Stimulated activated memory B cell treated with anti-CD40 and anti-IgM and Interleukin-4, amounts not matched to agents 10 μg/mL and 1 μg/mL and 100 μg/mL, for 72 hours (primary cell): Measurements from ENCODE around the gene TMEM179.
A peak's percentile ranks its signal among the peaks of the same experiment; 100 is the strongest.

ENCODE experiments used
- ATAC-seq: fragments of 150-1000 bp; cut with Tn5 transposase; 2 replicates; pipeline ENCODE4 v1.10.0; 2021
- H3K27ac Mint-ChIP-seq: one replicate; pipeline ENCODE4 v1.8.0; 2022; ENCODE audit warnings: mild to moderate bottlenecking, mixed read lengths
- H3K27me3 Mint-ChIP-seq: one replicate; pipeline ENCODE4 v1.8.0; 2022; ENCODE audit warnings: mixed read lengths
- H3K36me3 Mint-ChIP-seq: one replicate; pipeline ENCODE4 v1.8.0; 2022; ENCODE audit warnings: mixed read lengths
- H3K4me1 Mint-ChIP-seq: one replicate; pipeline ENCODE4 v1.8.0; 2022; ENCODE audit warnings: mixed read lengths
- H3K4me3 Mint-ChIP-seq: one replicate; pipeline ENCODE4 v1.8.0; 2022; ENCODE audit warnings: mild to moderate bottlenecking, moderate library complexity, mixed read lengths
- H3K9me3 Mint-ChIP-seq: one replicate; pipeline ENCODE4 v1.8.0; 2022; ENCODE audit warnings: mixed read lengths

Gene TMEM179

DNA sequence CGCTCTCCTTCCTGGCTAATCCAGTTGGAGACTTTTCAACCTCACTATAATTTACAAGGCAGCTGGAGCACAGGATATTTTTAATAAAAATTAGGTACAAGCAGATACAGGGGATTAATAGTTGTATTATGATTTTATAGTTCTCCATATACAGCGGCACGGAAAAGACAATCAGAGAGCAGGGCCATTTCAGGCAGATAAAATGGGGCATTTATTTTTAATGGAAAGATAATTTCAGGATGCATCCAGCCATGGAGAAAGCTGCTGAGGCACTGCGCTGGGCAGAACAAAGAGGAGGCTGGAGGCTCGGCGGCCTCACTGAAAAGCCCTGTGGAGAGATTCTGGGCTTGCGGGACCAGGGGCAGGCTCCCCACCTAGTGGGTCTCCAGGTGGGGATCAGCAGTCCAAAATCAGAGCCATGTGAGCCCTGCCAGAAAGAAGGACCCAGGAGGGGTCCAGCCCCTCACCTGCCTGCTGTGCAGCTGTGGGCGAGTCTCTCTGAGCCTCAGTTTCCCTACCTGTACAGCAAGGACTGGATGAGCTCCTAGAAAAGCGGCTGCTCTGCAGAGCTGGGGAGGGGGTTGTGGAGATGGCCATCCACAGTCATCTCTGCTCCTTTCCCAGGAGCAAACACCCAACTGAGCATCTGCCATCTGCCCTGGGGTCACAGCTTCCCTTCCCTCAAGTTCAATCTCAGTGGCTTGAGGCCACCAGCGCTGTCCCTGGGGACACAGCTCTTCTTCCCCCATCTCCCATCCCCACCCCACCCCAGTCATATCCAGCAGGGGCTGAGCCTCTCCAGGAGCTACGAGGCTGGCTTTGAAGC lies 48.9 kb downstream of the TMEM179 start:
- Mint-ChIP-seq H3K27ac (no peak overlapping the region), H3K27me3 (peaks cover 74% of the 10 kb centered on the region), H3K36me3 (no peaks in the 10 kb centered on the region), H3K4me1 (no peaks in the 10 kb centered on the region), H3K4me3 (no peak overlapping the region), H3K9me3 (no peaks in the 10 kb centered on the region)
- ATAC-seq: no peak

GRCh38 chr14:104554608-104555429 lies 49.8 kb downstream of the TMEM179 start:
- no peak overlapping the region for H3K27ac Mint-ChIP-seq
- no peak for ATAC-seq
- no peaks in the 10 kb centered on the region for H3K36me3 Mint-ChIP-seq
- peaks cover 74% of the 10 kb centered on the region for H3K27me3 Mint-ChIP-seq
- H3K4me1 Mint-ChIP-seq: no peaks in the 10 kb centered on the region
- H3K4me3 Mint-ChIP-seq: no peak overlapping the region
- H3K9me3 Mint-ChIP-seq: no peaks in the 10 kb centered on the region

- Mint-ChIP-seq H3K4me1 (no peaks in the 10 kb centered on the region), H3K9me3 (no peaks in the 10 kb centered on the region), H3K4me3 (no peak overlapping the region), H3K27ac (no peak overlapping the region), H3K36me3 (no peaks in the 10 kb centered on the region), H3K27me3 (peaks cover 74% of the 10 kb centered on the region)
- ATAC-seq: no peak
Measured at GRCh38 chr14:104554088-104554607, 50.4 kb downstream of the TMEM179 start.

GRCh38 chr14:104553166-104554087 lies 51.1 kb downstream of the TMEM179 start:
- Mint-ChIP-seq H3K9me3 (no peaks in the 10 kb centered on the region), H3K4me1 (no peaks in the 10 kb centered on the region), H3K4me3 (no peak overlapping the region), H3K27ac (no peak overlapping the region), H3K36me3 (no peaks in the 10 kb centered on the region), H3K27me3 (peaks cover 70% of the 10 kb centered on the region)
- ATAC-seq: no peak

DNA sequence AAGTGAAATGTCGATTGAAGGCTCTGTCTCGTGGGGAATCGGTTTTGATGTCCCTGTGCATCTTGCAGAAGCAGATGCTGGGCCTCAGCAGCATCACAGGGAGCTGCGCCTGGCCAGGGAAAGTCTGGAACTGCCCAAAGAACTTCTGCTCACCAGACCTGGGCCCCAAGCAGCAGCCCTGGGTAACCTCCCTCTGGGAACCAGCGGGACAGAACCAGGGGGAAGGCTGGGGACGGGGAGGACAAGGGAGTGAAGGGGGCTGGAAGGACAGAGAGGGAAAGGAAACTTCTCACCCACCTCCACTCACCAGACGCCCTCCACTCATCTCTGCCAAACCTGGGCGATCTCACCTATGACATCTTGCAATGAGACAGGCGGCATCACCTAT lies 51.8 kb downstream of the TMEM179 start:
- Mint-ChIP-seq H3K9me3 (no peaks in the 10 kb centered on the region), H3K4me1 (no peaks in the 10 kb centered on the region), H3K36me3 (no peaks in the 10 kb centered on the region), H3K4me3 (no peak overlapping the region), H3K27ac (no peak overlapping the region), H3K27me3 (peaks cover 74% of the 10 kb centered on the region)
- no peak for ATAC-seq

- no peak overlapping the region for H3K27ac Mint-ChIP-seq
- no peak overlapping the region for H3K4me3 Mint-ChIP-seq
- no peaks in the 10 kb centered on the region for H3K36me3 Mint-ChIP-seq
- H3K4me1 Mint-ChIP-seq: no peaks in the 10 kb centered on the region
- no peaks in the 10 kb centered on the region for H3K9me3 Mint-ChIP-seq
- peaks cover 73% of the 10 kb centered on the region for H3K27me3 Mint-ChIP-seq
- ATAC-seq: no peak
Measured at GRCh38 chr14:104551851-104552737, 52.5 kb downstream of the TMEM179 start.

DNA sequence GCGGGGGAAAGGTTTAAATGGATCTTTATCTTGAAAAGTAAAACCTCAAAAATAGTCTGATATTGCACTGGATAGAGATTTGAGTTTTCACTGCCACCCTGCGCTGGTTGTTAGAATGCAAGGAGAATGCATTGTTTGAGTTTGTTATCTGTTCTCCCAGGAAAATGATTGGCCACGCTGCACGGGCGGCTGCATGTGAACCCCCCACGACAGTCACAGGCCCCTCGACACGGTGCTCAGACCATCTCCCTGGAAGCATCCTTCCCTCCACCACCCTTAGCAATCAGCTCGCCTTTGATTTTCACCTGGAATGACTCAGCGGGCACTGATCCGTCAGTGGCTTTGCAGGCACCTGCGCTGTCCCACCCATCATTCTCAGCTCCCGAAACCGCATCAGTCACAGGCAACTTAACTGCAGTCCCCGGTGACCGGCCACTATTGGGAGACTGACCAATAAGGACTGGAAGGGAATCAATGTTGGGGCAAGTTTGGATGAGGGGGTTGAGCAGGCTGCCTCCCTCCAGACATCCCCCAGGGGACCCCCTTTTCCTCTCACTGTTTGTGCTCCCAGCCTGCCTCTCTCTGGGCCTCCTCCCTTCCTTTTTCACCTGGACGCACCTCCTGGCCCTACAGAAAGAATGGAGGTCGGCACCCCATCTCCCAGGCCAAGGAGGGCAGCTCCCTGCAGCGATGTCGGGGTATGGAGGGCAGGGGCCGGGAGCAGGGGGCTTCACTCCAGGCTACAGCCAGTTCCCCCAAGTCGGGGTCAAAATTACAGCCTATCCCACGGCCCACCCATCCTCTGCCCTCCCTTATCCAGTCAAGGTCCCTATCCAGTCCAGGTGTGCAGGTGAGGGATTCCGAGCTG lies 53.5 kb downstream of the TMEM179 start:
- no peak overlapping the region for H3K27ac Mint-ChIP-seq
- no peak for ATAC-seq
- H3K4me1 Mint-ChIP-seq: no peaks in the 10 kb centered on the region
- no peaks in the 10 kb centered on the region for H3K9me3 Mint-ChIP-seq
- H3K27me3 Mint-ChIP-seq: peaks cover 82% of the 10 kb centered on the region
- H3K36me3 Mint-ChIP-seq: no peaks in the 10 kb centered on the region
- H3K4me3 Mint-ChIP-seq: no peak overlapping the region

GRCh38 chr14:104550340-104550860 lies 54.2 kb downstream of the TMEM179 start:
- Mint-ChIP-seq H3K9me3 (no peaks in the 10 kb centered on the region), H3K4me3 (no peak overlapping the region), H3K27ac (no peak overlapping the region), H3K4me1 (no peaks in the 10 kb centered on the region), H3K27me3 (peaks cover 81% of the 10 kb centered on the region), H3K36me3 (no peaks in the 10 kb centered on the region)
- ATAC-seq: no peak

- Mint-ChIP-seq H3K27ac (no peak overlapping the region), H3K27me3 (peaks cover 81% of the 10 kb centered on the region), H3K36me3 (no peaks in the 10 kb centered on the region), H3K4me3 (no peak overlapping the region), H3K9me3 (no peaks in the 10 kb centered on the region), H3K4me1 (no peaks in the 10 kb centered on the region)
- ATAC-seq: no peak
Measured at GRCh38 chr14:104549536-104550339, 54.8 kb downstream of the TMEM179 start.

DNA sequence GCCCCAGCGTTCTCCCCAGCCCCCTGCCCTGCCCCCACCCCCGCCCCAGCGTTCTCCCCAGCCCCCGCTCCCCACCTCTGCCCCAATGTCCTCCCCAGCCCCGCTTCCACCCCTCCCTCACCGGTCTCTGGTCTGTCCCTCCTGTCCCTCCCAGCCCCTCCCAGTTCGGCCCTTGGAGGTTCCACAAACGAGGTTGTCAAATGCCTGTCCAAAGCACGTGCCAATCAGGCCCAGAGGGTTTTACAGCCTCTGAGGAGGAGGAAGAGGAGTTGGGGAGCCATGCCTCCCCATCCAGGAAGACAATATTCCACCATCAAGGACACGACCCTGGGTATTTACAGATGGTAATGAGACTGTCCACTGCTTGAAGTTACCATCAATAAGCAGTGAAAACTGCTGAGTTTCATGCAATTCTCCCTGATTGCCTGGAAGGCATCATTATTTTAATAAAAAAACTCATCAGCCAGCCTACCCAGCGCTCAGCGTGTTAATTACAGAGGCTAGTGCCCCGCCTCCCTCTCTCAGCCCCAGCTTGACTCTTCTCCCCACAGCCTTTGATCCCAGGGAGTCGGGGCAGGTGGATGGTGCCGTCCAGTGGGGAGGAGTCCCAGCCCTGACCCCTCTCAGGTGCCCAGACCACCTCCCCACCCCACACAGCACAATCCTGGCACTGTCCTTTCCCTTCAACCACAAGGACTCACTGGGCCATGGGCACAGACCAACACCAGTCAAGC lies 55.6 kb downstream of the TMEM179 start:
- Mint-ChIP-seq H3K36me3 (no peaks in the 10 kb centered on the region), H3K4me3 (no peak overlapping the region)

GRCh38 chr14:104547998-104548700 lies 56.4 kb downstream of the TMEM179 start:
- H3K27ac Mint-ChIP-seq: no peak overlapping the region
- peak; percentile 11 for ATAC-seq
- H3K9me3 Mint-ChIP-seq: no peaks in the 10 kb centered on the region
- H3K4me3 Mint-ChIP-seq: no peak overlapping the region
- H3K36me3 Mint-ChIP-seq: no peaks in the 10 kb centered on the region
- peaks cover 86% of the 10 kb centered on the region for H3K27me3 Mint-ChIP-seq
- no peaks in the 10 kb centered on the region for H3K4me1 Mint-ChIP-seq

More for the DNA sequence above, 55.6 kb downstream of the TMEM179 start:
- Mint-ChIP-seq H3K4me1 (no peaks in the 10 kb centered on the region), H3K9me3 (no peaks in the 10 kb centered on the region), H3K27me3 (peaks cover 84% of the 10 kb centered on the region), H3K27ac (no peak overlapping the region)
- no peak for ATAC-seq
